OCI-LY3 (cell line): ENCODE data around the gene VRK2.

Source experiments
- EZH2phosphoT487 ChIP-seq: fragments of 200-600 bp; shearing (Covaris generic); IDR thresholded peaks from 2 replicates; pipeline ENCODE4 v1.6.1; 2018; ENCODE audit warnings: antibody characterized with exemption, mixed run types, low read depth
- TF ChIP-seq, protein P1 (sequence below): fragments of 200-600, 300-600 bp; sonication (generic); IDR thresholded peaks from 2 replicates; pipeline ENCODE4 v1.5.1; 2014; ENCODE audit warnings: antibody characterized with exemption, low read length, low read depth

DNA sequence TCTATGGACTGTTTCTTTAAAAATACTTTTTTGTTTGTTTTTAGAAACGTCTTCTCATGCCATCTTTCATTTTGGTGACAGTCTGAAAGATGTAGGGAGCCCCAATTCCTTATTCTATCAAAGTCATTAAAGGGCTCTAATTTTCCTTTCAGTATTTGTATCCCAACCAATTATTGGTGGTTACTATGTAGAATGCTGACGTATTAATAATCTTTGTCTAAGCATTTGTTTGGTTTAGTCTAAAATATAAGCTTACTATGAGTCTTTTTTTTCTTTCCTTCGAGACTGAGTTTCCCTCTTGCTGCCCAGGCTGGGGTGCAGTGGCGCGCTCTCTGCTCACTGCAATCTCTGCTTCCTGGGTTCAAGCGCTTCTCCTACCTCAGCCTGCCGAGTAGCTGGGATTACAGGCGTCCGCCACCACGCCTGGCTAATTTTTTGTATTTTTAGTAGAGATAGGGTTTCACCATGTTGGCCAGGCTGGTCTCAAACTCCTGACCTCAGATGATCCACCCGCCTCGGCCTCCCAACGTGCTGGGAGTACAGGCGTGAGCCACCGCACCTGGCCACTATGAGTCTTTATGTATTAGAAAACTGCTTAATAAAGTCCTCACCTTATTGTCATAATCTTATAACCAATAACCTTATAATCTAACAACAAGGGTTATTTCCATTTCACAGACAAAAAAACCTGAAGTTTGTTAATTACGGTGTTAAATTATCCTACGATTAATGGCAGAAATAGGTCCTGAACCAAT is 849 bp upstream of the VRK2 start:
- TF ChIP-seq, protein P1, sequence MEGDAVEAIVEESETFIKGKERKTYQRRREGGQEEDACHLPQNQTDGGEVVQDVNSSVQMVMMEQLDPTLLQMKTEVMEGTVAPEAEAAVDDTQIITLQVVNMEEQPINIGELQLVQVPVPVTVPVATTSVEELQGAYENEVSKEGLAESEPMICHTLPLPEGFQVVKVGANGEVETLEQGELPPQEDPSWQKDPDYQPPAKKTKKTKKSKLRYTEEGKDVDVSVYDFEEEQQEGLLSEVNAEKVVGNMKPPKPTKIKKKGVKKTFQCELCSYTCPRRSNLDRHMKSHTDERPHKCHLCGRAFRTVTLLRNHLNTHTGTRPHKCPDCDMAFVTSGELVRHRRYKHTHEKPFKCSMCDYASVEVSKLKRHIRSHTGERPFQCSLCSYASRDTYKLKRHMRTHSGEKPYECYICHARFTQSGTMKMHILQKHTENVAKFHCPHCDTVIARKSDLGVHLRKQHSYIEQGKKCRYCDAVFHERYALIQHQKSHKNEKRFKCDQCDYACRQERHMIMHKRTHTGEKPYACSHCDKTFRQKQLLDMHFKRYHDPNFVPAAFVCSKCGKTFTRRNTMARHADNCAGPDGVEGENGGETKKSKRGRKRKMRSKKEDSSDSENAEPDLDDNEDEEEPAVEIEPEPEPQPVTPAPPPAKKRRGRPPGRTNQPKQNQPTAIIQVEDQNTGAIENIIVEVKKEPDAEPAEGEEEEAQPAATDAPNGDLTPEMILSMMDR: no peak
- TF ChIP-seq EZH2phosphoT487: no peak
